GM12878 (cell line): ENCODE data around the gene SLC25A17.

Experiments used
- BRCA1 ChIP-seq: IDR thresholded peaks from 2 replicates; pipeline ENCODE4 v1.6.1; 2011; ENCODE audit warnings: low read depth, low read length, improper control_type of control experiment
- CHD1 ChIP-seq: IDR thresholded peaks from 2 replicates; pipeline ENCODE4 v1.6.1; 2012; ENCODE audit warnings: low read depth, low read length, improper control_type of control experiment
- CTCF ChIP-seq, 3 experiments: IDR thresholded peaks in 2 of 3; conservative IDR thresholded peaks in 1 of 3; 2 replicates each; pipeline ENCODE4 v1.5.1; 2011; ENCODE audit warnings: low read depth in 3 of 3, low read length in 3 of 3, mild to moderate bottlenecking in 3 of 3, control low read depth in 2 of 3, moderate library complexity in 2 of 3, inconsistent platforms in 1 of 3, mixed read lengths in 1 of 3; ENCODE audit not compliant: control insufficient read depth in 2 of 3, insufficient read depth in 1 of 3; ENCODE audit errors: extremely low read depth in 1 of 3
- FOS ChIP-seq: IDR thresholded peaks from 3 replicates; pipeline ENCODE4 v1.6.1; 2011; ENCODE audit warnings: borderline replicate concordance; ENCODE audit not compliant: insufficient read length; ENCODE audit errors: extremely low read depth
- MAX ChIP-seq: IDR thresholded peaks from 2 replicates; pipeline ENCODE4 v1.6.1; 2012; ENCODE audit warnings: low read depth, low read length, improper control_type of control experiment
- NFIC ChIP-seq: IDR thresholded peaks from 2 replicates; pipeline ENCODE4 v1.6.1; 2012; ENCODE audit warnings: low read depth, mild to moderate bottlenecking, inconsistent platforms, low read length, moderate library complexity
- POLR2A ChIP-seq: IDR thresholded peaks from 2 replicates; pipeline ENCODE4 v1.6.1; 2011; ENCODE audit warnings: low read depth, mild to moderate bottlenecking, low read length
- POLR2AphosphoS5 ChIP-seq: IDR thresholded peaks from 2 replicates; pipeline ENCODE4 v1.6.1; 2011; ENCODE audit warnings: mild to moderate bottlenecking, low read length, inconsistent platforms
- RAD21 ChIP-seq: IDR thresholded peaks from 2 replicates; pipeline ENCODE4 v1.6.1; 2011; ENCODE audit warnings: mild to moderate bottlenecking, low read depth, low read length, moderate library complexity; ENCODE audit not compliant: insufficient read depth
- RAD51 ChIP-seq: fragments of 450-650 bp; IDR thresholded peaks from 2 replicates; pipeline ENCODE4 v1.6.1; 2016; ENCODE audit warnings: moderate library complexity, mild to moderate bottlenecking, inconsistent platforms
- TAF1 ChIP-seq: IDR thresholded peaks from 2 replicates; pipeline ENCODE4 v1.6.1; 2011; ENCODE audit warnings: mild to moderate bottlenecking, low read depth, low read length, borderline replicate concordance
- ZBTB4 ChIP-seq: fragments of 450-650 bp; formaldehyde crosslinking; IDR thresholded peaks from 2 replicates; pipeline ENCODE4 v1.4.0; 2022; ENCODE audit warnings: mild to moderate bottlenecking, moderate library complexity
- ZNF274 ChIP-seq: IDR thresholded peaks from one replicate; pipeline ENCODE4 v1.8.0; 2011; ENCODE audit not compliant: insufficient read length, insufficient read depth

- TF ChIP-seq CTCF (IDR thresholded peaks at IDR 0.05 in 2 of 3, conservative IDR thresholded peaks at IDR 0.05 in 1 of 3; ENCODE audit: control insufficient read depth in 2 of 3, extremely low read depth in 1 of 3, insufficient read depth in 1 of 3, low read depth in 3 of 3, low read length in 3 of 3) (no peak), ZBTB4 (CRISPR knock-in tag) (no peak), TAF1 (no peak), CHD1 (no peak), FOS (no peak), BRCA1 (no peak), ZNF274 (no peak), RAD21 (no peak), POLR2A (no peak), MAX (no peak), RAD51 (no peak), POLR2AphosphoS5 (no peak), NFIC (no peak)
Observed at GRCh38 chr22:40792451-40792850, 26.7 kb downstream of the SLC25A17 start.
